GM23338 (cell line): ENCODE measurements around the gene KCNJ8. TPM values are rescaled to one million over a fixed set of nuclear protein-coding genes. Genes with fewer than 3 reads are reported as not detected.

Experiments used
- ATAC-seq: fragments of 200-7000 bp; cut with Tn5 transposase; 3 replicates; pipeline ENCODE4 v1.9.1; 2020
- DNase-seq: peaks from one replicate; pipeline ENCODE4 v3.0.0-alpha.2; 2015; ENCODE audit warnings: low spot score
- H2AFZ ChIP-seq: fragments of 200-600 bp; sonication (generic); 2 replicates; pipeline ENCODE4 v1.8.0; 2016; ENCODE audit warnings: antibody characterized with exemption, mild to moderate bottlenecking, moderate library complexity
- H3F3A ChIP-seq: fragments of 200-600 bp; sonication (generic); replicated peaks from 2 replicates; pipeline ENCODE4 v1.8.0; 2017; ENCODE audit warnings: antibody characterized with exemption, mixed run types, low read depth
- H3K27ac ChIP-seq: fragments of 200-600 bp; sonication (generic); 2 replicates; pipeline ENCODE4 v1.6.1; 2016; ENCODE audit warnings: low read depth
- H3K27me3 ChIP-seq: fragments of 200-600 bp; sonication (generic); 2 replicates; pipeline ENCODE4 v1.8.0; 2016; ENCODE audit warnings: mild to moderate bottlenecking, mixed run types, moderate library complexity; ENCODE audit not compliant: insufficient read depth
- H3K36me3 ChIP-seq: fragments of 200-600 bp; sonication (generic); 2 replicates; pipeline ENCODE4 v1.8.0; 2016; ENCODE audit warnings: mild to moderate bottlenecking; ENCODE audit not compliant: insufficient read depth
- H3K4me1 ChIP-seq: fragments of 200-600 bp; sonication (generic); 2 replicates; pipeline ENCODE4 v1.8.0; 2016; ENCODE audit warnings: mild to moderate bottlenecking, moderate library complexity; ENCODE audit not compliant: insufficient read depth
- H3K4me2 ChIP-seq: fragments of 200-600 bp; sonication (generic); 2 replicates; pipeline ENCODE4 v1.7.1; 2017; ENCODE audit warnings: mixed run types
- H3K4me3 ChIP-seq: fragments of 200-600 bp; sonication (generic); 2 replicates; pipeline ENCODE4 v1.6.1; 2016; ENCODE audit warnings: mixed run types
- H3K79me2 ChIP-seq: fragments of 200-600 bp; sonication (generic); replicated peaks from 2 replicates; pipeline ENCODE4 v1.8.0; 2017; ENCODE audit warnings: mild to moderate bottlenecking; ENCODE audit not compliant: insufficient read depth
- H3K9me2 ChIP-seq: fragments of 200-600 bp; sonication (generic); 2 replicates; pipeline ENCODE4 v1.8.0; 2017; ENCODE audit not compliant: insufficient read depth
- H4K20me1 ChIP-seq: fragments of 200-600 bp; sonication (generic); replicated peaks from 2 replicates; pipeline ENCODE4 v1.8.0; 2017; ENCODE audit warnings: mild to moderate bottlenecking; ENCODE audit not compliant: insufficient read depth
- H3K27ac Mint-ChIP-seq: 2 replicates; pipeline ENCODE4 v1.8.0; 2020; ENCODE audit warnings: inconsistent platforms, mild to moderate bottlenecking, moderate library complexity, mixed read lengths
- H3K27me3 Mint-ChIP-seq: 3 replicates; pipeline ENCODE4 v1.8.0; 2022; ENCODE audit warnings: low read depth, mild to moderate bottlenecking, moderate library complexity, mixed read lengths, inconsistent platforms; ENCODE audit not compliant: insufficient read depth, poor library complexity
- H3K36me3 Mint-ChIP-seq: 3 replicates; pipeline ENCODE4 v1.8.0; 2021; ENCODE audit warnings: low read depth, mild to moderate bottlenecking, inconsistent platforms, moderate library complexity, mixed read lengths
- H3K4me1 Mint-ChIP-seq: 3 replicates; pipeline ENCODE4 v1.8.0; 2020; ENCODE audit warnings: mild to moderate bottlenecking, inconsistent platforms, mixed read lengths
- H3K4me3 Mint-ChIP-seq: 3 replicates; pipeline ENCODE4 v1.8.0; 2021; ENCODE audit warnings: moderate library complexity, mild to moderate bottlenecking, inconsistent platforms, mixed read lengths
- H3K9me3 Mint-ChIP-seq: 3 replicates; pipeline ENCODE4 v1.8.0; 2020; ENCODE audit warnings: moderate library complexity, mild to moderate bottlenecking, inconsistent platforms, mixed read lengths
- CTCF ChIP-seq, 2 experiments: fragments of 200-600 bp in 1 of 2; sonication (generic) in 1 of 2; conservative IDR thresholded peaks; 2 replicates each; pipeline versions ENCODE4 v1.5.1 to v1.6.1; 2016 to 2017; ENCODE audit warnings: antibody characterized with exemption in 2 of 2, low read depth in 2 of 2, mild to moderate bottlenecking in 2 of 2, moderate library complexity in 1 of 2
- ETS1 ChIP-seq: IDR thresholded peaks from 2 replicates; pipeline ENCODE4 v1.6.1; 2016; ENCODE audit warnings: antibody characterized with exemption
- EZH2phosphoT487 ChIP-seq: fragments of 200-600 bp; sonication (generic); IDR thresholded peaks from one replicate; pipeline ENCODE4 v1.8.1; 2018; ENCODE audit warnings: antibody characterized with exemption; ENCODE audit not compliant: unreplicated experiment
- JUNB ChIP-seq: IDR thresholded peaks from one replicate; pipeline ENCODE4 v1.6.1; 2016; ENCODE audit warnings: antibody characterized with exemption; ENCODE audit not compliant: unreplicated experiment
- REST ChIP-seq: IDR thresholded peaks from one replicate; pipeline ENCODE4 v1.6.1; 2018; ENCODE audit warnings: antibody characterized with exemption; ENCODE audit not compliant: unreplicated experiment
- STAT1 ChIP-seq: IDR thresholded peaks from one replicate; pipeline ENCODE4 v1.6.1; 2016; ENCODE audit warnings: antibody characterized with exemption; ENCODE audit not compliant: unreplicated experiment
- ZNF114 ChIP-seq: fragments of 250-450 bp; sonication (Bioruptor Pico); IDR thresholded peaks from 2 replicates; pipeline ENCODE4 v1.5.0; 2020; ENCODE audit warnings: mild to moderate bottlenecking, moderate library complexity
- ZNF331 ChIP-seq: fragments of 250-450 bp; sonication (Bioruptor Pico); IDR thresholded peaks from 2 replicates; pipeline ENCODE4 v1.5.0; 2020; ENCODE audit warnings: low read depth, mild to moderate bottlenecking, moderate library complexity
- ZNF462 ChIP-seq: fragments of 250-450 bp; sonication (Bioruptor Pico); IDR thresholded peaks from 2 replicates; pipeline ENCODE4 v1.5.0; 2020; ENCODE audit warnings: mild to moderate bottlenecking, moderate library complexity
- polyA plus RNA-seq: library from polyadenylated mRNA; unstranded; fragments of >200 nt; fragmentation: Nextera tagmentation; extraction: Ambion mirVana; gene quantifications from 2 replicates; pipeline ENCODE4 v1.2.1, GENCODE V29; 2016
- total RNA-seq: library from RNA; depleted of rRNA; stranded (reverse); fragments of >200 nt; shearing (Covaris generic); gene quantifications from 2 replicates; pipeline ENCODE4 v1.2.3, GENCODE V29; 2014

KCNJ8 gene
- total and polyA plus RNA-seq, 2 experiments from 2014 or later: 0.82 to 0.87 TPM

- no peaks in the 10 kb centered on the region for H3K4me1 ChIP-seq
- no peak overlapping the region for H3K27ac ChIP-seq
- H3K4me1 Mint-ChIP-seq: no peaks in the 10 kb centered on the region
- H3K36me3 ChIP-seq: no peaks in the 10 kb centered on the region
- no peak overlapping the region for H3K27ac Mint-ChIP-seq
- H3K9me2 ChIP-seq: no peaks in the 10 kb centered on the region
- H3K36me3 Mint-ChIP-seq: no peaks in the 10 kb centered on the region
- no peak overlapping the region for H3K4me3 Mint-ChIP-seq
- H3K27me3 ChIP-seq: no peaks in the 10 kb centered on the region
- no peak overlapping the region for H2AFZ ChIP-seq
- no peaks in the 10 kb centered on the region for H3K27me3 Mint-ChIP-seq
- no peaks in the 10 kb centered on the region for H3K79me2 ChIP-seq
- no peak for TF ChIP-seq ZNF331
- no peak for TF ChIP-seq STAT1
- no peak for TF ChIP-seq CTCF (conservative IDR thresholded peaks at IDR 0.05; ENCODE audit: low read depth in 2 of 2)
- TF ChIP-seq ETS1: no peak
- no peak for TF ChIP-seq JUNB
- TF ChIP-seq ZNF114 (CRISPR knock-in tag): no peak
- TF ChIP-seq REST: no peak
- TF ChIP-seq EZH2phosphoT487: no peak
- TF ChIP-seq ZNF462 (CRISPR knock-in tag): no peak
- no peaks in the 10 kb centered on the region for H3F3A ChIP-seq
- H3K4me2 ChIP-seq: no peak overlapping the region
- ATAC-seq: no peak
- no peaks in the 10 kb centered on the region for H4K20me1 ChIP-seq
- H3K9me3 Mint-ChIP-seq: no peaks in the 10 kb centered on the region
- no peak for DNase-seq
- H3K4me3 ChIP-seq: no peak overlapping the region
Measured at GRCh38 chr12:21764950-21765349, 9.6 kb downstream of the KCNJ8 start.
